HL-60 (cell line): ENCODE results near the gene INO80.

Experiments used
- CTCF ChIP-seq: IDR thresholded peaks from one replicate; pipeline ENCODE4 v1.5.1; 2011; ENCODE audit warnings: low read length, control low read depth, inconsistent platforms; ENCODE audit not compliant: insufficient read depth
- GABPA ChIP-seq: IDR thresholded peaks from 2 replicates; pipeline ENCODE4 v1.6.1; 2012; ENCODE audit warnings: low read depth

- TF ChIP-seq CTCF, result no peak
- TF ChIP-seq GABPA, result no peak
These were observed 157.4 kb downstream of the INO80 start for GRCh38 chr15:40958723-40959122.
